GM19452 (cell line): ENCODE results near the gene ABRAXAS1.

ENCODE experiments used
- ATAC-seq: cut with Tn5 transposase; IDR thresholded peaks from one replicate; pipeline ENCODE4 v1.9.1; 2021; ENCODE audit not compliant: unreplicated experiment

Gene ABRAXAS1

GRCh38 chr4:83454686-83455085 is 30.2 kb downstream of the ABRAXAS1 start:
- ATAC-seq = no peak

DNA sequence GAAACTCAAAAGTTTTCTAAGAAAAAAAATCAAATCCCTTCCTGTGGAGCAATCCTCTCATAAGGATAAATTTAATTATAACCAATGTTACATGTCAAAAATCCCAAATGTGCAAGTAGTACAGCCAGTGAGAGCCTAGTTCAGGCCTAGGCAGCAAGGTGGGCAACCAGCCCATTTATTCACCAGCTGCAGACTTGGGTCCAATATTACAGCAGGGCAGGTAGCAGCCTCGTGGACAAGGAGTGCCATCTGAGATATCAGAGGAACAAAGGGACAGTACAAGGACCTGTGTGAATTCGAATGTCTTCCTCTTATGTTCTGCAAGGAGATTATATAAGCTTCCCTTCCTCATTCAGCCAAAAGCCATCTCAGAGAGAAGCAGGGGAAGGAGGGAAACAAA is 35.9 kb downstream of the ABRAXAS1 start:
- ATAC-seq = no peak

GRCh38 chr4:83440899-83441298 is 44.0 kb downstream of the ABRAXAS1 start:
- ATAC-seq = no peak

DNA sequence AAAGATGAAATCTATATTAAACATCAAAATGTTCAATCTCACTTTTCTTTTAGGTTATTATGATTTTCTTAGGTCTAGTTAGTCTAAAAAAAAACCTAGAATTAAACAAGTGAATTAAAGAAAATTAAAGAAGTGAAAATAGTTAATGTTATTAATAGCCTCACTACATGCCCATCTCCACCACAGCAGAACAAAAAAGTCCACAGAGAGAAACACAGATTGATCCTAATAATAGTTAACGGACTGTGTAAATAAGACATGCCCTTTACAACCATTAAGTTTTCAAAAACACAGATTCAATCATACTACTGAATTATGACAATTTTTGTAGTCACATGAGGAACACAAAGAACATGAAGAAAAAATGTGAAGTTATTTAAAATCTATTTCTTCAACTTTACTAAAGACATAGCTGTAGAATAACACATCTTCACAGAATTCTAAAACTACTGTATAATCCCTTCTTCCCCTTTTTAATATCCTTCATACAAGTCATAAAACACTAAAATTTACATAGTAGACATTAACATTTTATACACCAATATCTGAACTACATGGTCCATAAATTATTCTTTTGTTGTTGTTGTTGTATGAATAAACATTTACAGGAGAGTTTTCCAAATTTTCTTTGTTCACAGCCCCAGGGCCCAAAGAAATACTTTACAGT is 44.6 kb downstream of the ABRAXAS1 start:
- ATAC-seq = no peak

GRCh38 chr4:83438719-83439118 is 46.2 kb downstream of the ABRAXAS1 start:
- no peak for ATAC-seq

DNA sequence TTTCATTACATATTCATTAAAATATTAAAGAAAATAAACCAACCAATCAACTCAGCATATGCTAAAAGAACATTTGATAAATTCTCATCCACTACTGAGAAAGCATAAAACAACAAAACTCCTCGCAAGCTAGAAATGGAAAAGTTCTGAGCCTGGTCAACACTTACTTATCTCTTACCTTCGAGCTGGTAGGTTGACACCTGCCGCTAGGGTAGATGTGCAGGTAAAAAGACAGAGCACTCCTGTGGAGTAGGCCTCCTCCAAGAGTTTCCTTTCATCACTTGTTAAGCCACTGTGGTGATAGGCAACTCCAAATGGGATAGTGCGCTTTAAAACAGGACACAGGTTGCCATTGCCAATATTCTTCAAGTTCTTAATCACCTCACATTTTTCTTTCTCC is 48.2 kb downstream of the ABRAXAS1 start:
- no peak for ATAC-seq

DNA sequence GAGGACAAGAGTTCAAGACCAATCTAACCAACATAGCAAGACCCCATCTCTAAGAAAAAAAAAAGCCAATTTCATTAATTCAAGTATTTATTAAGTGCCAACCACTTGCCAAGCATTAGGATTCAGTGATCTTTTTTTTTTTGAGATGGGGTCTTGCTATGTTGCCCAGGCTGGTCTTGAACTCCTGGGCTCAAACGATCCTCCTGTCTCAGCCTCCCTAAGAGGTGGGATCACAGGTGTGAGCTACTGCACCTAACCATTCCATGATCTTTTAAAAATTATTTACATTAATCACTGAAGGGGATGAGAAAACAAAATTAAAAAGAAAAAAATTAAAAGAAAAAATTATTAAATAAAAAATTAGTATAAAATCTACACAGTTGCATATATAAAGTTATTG is 53.7 kb downstream of the ABRAXAS1 start:
- ATAC-seq = no peak

DNA sequence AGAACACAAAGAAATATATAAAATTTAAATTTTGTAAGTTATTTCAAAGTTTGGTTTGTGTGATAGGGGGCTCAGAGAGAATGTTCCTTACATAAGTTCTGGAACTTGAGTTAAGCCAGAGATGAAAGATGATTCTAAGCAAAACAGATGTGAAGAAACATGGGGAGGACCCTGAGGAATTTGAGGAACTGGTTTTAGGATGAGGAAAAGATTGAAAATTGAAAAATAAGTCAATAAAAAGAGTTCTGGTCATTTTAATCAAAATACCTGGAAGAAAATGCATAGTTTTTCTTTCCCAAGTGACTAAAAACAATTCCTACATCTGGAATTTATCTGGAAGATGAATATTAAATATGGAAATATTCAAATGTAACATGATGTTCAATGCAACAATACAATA is 66.7 kb downstream of the ABRAXAS1 start:
- ATAC-seq = no peak

DNA sequence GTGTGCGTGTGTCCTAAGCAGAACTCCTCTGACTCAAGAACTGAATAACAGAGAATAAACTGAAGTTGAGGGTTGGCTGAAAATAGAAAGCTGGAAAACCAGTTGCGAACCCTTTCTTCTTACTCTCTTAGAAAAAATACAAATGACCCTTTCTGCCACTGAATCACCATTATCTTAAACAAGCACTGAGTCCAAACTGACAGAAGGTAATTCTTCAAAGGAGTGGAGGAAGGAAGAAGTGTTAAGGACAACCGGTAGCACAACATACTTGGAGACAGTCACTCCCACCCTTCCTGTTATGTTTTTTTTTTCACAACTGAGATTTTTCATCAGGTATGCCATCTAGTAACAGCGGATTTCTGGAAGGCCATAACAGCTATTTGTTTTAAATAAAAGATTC is 67.3 kb downstream of the ABRAXAS1 start:
- no peak for ATAC-seq

- no peak for ATAC-seq
These were observed 71.2 kb downstream of the ABRAXAS1 start for GRCh38 chr4:83413676-83414075.
